ACHN (cell line): ENCODE results near the gene SLC2A11.
"Not testable (repeated sequence)": the region's sequence is repeated elsewhere in the genome, so short reads cannot be mapped to it uniquely, and the experiment has no call there.

Experiments
- DNase-seq: peaks from one replicate; pipeline ENCODE4 v3.0.0-alpha.2; 2015
- in situ Hi-C: cut with HindIII; loops from 2 replicates; pipeline ENCODE4 v1.10.0; 2017; ENCODE audit warnings: low sequenced_read_pairs, low pct_ligation_motif_present, low pct_unique_long_range_greater_than_20kb

The SLC2A11 gene

DNA sequence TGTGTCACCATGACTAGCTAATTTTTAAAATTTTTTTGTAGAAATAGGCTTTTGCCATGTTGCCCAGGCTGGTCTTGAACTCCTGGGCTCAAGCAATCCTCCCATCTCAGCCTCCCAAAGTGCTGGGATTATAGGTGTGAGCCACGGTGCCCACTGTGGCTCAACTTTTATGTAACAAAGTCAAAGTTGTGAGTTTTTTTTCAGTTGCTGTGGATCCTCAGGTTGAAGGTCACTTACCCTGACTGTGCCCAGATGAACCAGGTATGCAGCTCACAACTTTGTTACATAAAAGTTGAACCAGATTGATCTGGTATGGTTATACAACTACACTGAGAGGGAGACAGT, 62.6 kb downstream of the SLC2A11 start:
- in situ Hi-C loops, DNase-seq: not testable (repeated sequence)

DNA sequence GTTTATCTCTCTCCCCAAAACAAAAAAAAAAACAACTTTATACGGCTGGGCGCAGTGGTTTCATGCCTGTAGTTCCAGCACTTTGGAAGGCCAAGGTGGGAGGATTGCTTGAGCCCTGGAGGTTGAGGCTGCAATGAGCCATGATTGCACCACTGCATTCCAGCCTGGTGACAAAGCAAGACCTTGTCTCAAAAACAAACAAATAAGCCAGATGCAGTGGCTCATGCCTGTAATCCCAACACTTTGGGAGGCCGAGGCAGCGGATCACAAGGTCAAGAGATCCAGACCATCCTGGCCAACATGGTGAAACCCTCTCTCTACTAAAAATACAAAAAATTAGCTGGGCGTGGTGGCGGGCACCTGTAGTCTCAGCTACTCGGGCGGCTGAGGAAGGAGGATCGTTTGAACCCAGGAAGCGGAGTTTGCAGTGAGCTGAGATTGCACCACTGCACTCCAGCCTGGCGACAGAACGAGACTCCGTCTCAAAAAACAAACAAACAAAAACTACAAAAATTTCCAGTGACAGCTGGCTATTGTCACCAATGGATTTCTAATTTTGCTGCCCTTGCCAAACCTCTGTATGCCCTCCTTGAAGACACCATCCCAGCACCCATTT, 64.0 kb downstream of the SLC2A11 start:
- in situ Hi-C loops, DNase-seq: not testable (repeated sequence)

DNA sequence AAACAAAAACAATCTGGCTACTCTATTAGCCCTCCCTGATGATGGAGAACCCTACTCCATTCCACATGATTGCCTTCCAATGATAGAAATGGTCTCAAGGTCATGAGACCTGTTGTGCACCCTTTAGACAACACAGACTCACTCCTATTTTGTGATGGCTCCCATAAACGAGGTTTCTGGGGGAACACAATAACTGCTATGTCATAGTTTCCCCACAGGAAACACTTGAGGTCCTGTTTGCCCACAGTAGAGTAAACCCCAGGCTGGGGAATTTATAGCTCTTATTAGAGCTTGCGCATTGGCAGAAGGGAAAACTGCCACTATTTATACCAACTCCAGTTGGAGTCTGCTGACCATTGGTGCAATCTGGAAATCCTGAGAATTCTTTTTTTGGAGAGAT, 65.2 kb downstream of the SLC2A11 start:
- in situ Hi-C loops: no loop called here
- DNase-seq: no peak

DNA sequence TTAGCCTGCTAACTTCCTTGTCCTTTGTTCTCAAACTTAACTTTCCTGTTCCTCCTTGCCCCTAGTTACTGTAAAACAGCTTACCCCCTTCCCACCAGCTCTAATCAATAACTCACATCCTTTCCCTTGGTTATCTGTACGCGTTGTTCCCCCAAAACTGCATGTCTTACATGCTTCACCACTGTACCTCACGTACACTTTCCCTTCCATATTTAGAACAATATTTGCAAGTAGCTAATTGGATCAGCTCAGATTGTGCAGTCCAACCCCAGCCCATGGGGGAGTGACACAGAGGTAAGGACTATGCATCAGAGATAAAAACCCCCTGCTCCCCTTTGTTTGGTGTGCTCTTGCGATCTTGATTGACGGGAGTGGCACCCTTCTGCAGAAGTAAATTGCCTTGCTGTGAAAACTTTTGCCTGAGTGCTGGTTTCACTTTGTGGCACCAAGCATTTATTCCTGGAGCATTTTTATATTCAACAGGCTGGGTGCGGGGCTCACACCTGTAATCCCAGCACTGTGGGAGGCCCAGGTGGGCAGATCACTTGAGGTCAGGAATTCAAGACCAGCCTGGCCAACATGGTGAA, 67.4 kb downstream of the SLC2A11 start:
- DNase-seq: no peak
- in situ Hi-C loops: no loop called here

DNA sequence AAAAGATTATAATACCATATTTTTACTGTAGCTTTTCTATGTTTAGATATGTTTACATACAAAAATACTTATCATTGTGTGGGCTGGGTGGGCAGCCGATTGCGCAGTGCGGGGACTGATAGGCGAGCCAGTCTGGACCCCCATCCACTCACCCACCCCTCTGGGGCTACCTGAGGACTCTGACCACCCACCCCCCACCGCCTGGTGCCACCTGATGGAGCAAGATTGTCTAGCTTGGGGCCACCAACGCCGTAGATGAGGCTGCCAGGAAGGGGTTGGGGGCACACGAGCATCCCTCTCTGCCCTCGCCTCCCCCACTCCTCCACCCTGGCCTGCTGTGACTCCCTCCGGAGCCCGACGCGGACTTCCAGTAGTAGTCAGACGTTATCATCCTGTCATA, 68.9 kb downstream of the SLC2A11 start:
- in situ Hi-C loops: no loop called here
- no peak for DNase-seq
